ENCODE results near the gene SMARCA2. TPM values are rescaled to one million over a fixed set of nuclear protein-coding genes. Genes with fewer than 3 reads are reported as not detected.

SMARCA2 gene
- polyA plus RNA-seq, 1 donor from 2014 or later, result 150 TPM

DNA sequence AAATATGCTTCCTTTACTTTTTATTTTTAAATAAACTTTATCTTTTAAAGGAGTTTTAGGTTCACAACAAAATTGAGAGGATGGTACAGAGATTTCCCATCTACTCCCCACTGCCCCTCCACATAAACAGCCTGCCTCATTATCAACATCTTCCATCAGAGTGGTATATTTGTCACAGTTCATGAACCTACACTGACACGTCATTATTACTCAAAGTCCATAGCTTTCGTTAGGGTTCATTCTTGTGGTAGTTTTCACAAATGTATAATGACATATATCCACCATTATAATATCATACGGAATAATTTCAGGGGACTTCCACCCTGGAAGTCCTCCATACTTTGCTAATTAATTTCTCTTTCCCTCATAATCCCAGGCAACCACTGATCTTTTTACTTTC lies 204.9 kb downstream of the SMARCA2 start:
- Histone ChIP-seq H4K20me1 (ENCODE audit: insufficient read depth) (no peaks in the 10 kb centered on the region), H3K4me2 (ENCODE audit: low read length) (no peak overlapping the region)
- TF ChIP-seq EZH2 (IDR thresholded peaks at IDR 0.05; ENCODE audit: borderline replicate concordance, insufficient read depth, low read length, poor library complexity, severe bottlenecking) (no peak), MXI1 (conservative IDR thresholded peaks at IDR 0.05; ENCODE audit: poor library complexity, severe bottlenecking) (no peak)
- TF ChIP-seq, protein P1, sequence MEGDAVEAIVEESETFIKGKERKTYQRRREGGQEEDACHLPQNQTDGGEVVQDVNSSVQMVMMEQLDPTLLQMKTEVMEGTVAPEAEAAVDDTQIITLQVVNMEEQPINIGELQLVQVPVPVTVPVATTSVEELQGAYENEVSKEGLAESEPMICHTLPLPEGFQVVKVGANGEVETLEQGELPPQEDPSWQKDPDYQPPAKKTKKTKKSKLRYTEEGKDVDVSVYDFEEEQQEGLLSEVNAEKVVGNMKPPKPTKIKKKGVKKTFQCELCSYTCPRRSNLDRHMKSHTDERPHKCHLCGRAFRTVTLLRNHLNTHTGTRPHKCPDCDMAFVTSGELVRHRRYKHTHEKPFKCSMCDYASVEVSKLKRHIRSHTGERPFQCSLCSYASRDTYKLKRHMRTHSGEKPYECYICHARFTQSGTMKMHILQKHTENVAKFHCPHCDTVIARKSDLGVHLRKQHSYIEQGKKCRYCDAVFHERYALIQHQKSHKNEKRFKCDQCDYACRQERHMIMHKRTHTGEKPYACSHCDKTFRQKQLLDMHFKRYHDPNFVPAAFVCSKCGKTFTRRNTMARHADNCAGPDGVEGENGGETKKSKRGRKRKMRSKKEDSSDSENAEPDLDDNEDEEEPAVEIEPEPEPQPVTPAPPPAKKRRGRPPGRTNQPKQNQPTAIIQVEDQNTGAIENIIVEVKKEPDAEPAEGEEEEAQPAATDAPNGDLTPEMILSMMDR (IDR thresholded peaks at IDR 0.05; ENCODE audit: poor library complexity, severe bottlenecking), result no peak

DNA sequence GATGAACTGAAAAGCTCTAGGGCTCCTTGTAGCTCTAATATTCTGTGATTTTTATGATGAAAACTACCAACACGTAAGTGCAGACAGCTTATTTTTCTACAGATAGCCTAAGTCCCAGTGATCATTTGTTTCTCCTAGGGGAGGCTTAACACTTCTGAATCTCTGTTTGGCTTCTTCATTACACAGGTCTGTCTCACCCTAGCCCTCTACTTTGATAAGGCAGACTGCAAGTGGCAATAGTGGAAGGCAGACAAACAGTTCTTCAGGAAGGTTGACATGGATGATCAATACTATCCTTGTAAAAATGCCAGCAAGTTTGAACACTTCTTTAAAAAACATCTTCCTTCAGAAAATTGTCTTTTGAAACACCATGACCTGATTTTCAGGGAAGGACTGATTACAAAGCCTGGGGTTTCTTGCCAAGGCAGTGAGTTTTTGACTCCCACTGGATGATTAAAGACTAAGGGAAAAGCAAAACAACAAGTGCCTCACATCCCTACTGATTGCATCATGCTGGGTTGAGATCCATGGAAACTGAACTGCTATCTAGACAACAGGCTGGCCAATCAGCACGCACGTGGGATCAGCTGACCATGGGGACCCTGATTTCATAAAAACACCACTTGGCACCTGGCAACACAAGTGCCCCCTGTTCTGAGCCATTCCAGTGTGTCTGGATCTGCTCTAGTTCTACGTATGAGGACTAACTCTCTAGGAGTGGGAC lies 212.2 kb downstream of the SMARCA2 start:
- H3K9me3 ChIP-seq (ENCODE audit: low read length), result no peaks in the 10 kb centered on the region
- TF ChIP-seq, protein P1 (IDR thresholded peaks at IDR 0.05; ENCODE audit: poor library complexity, severe bottlenecking), result no peak
- TF ChIP-seq, protein P2, sequence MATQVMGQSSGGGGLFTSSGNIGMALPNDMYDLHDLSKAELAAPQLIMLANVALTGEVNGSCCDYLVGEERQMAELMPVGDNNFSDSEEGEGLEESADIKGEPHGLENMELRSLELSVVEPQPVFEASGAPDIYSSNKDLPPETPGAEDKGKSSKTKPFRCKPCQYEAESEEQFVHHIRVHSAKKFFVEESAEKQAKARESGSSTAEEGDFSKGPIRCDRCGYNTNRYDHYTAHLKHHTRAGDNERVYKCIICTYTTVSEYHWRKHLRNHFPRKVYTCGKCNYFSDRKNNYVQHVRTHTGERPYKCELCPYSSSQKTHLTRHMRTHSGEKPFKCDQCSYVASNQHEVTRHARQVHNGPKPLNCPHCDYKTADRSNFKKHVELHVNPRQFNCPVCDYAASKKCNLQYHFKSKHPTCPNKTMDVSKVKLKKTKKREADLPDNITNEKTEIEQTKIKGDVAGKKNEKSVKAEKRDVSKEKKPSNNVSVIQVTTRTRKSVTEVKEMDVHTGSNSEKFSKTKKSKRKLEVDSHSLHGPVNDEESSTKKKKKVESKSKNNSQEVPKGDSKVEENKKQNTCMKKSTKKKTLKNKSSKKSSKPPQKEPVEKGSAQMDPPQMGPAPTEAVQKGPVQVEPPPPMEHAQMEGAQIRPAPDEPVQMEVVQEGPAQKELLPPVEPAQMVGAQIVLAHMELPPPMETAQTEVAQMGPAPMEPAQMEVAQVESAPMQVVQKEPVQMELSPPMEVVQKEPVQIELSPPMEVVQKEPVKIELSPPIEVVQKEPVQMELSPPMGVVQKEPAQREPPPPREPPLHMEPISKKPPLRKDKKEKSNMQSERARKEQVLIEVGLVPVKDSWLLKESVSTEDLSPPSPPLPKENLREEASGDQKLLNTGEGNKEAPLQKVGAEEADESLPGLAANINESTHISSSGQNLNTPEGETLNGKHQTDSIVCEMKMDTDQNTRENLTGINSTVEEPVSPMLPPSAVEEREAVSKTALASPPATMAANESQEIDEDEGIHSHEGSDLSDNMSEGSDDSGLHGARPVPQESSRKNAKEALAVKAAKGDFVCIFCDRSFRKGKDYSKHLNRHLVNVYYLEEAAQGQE (IDR thresholded peaks at IDR 0.05; ENCODE audit: borderline replicate concordance), result no peak
- TF ChIP-seq MXI1 (conservative IDR thresholded peaks at IDR 0.05; ENCODE audit: poor library complexity, severe bottlenecking), result no peak
- no peak for TF ChIP-seq SMC3 (conservative IDR thresholded peaks at IDR 0.05; ENCODE audit: poor library complexity)
- no peak for TF ChIP-seq EP300 (conservative IDR thresholded peaks at IDR 0.05; ENCODE audit: poor library complexity, severe bottlenecking)
- no peak for TF ChIP-seq EZH2 (IDR thresholded peaks at IDR 0.05; ENCODE audit: borderline replicate concordance, insufficient read depth, low read length, poor library complexity, severe bottlenecking)
- no peak for TF ChIP-seq TAF1 (IDR thresholded peaks at IDR 0.05; ENCODE audit: low read depth)
- no peak for TF ChIP-seq POLR2AphosphoS5 (IDR thresholded peaks at IDR 0.05)
- no peak for TF ChIP-seq RAD21 (conservative IDR thresholded peaks at IDR 0.05)
- no peak overlapping the region for H3K4me3 ChIP-seq (ENCODE audit: low read length)
- H3K9ac ChIP-seq (ENCODE audit: low read length), result no peak overlapping the region
- no peaks in the 10 kb centered on the region for H3K79me2 ChIP-seq (replicated peaks; ENCODE audit: insufficient read depth, low read length)
- H3F3A ChIP-seq (ENCODE audit: insufficient read depth, low read length, poor library complexity, severe bottlenecking), result no peaks in the 10 kb centered on the region
- no peak overlapping the region for H3K27ac ChIP-seq (ENCODE audit: low read length)
- H3K27me3 ChIP-seq (ENCODE audit: insufficient read depth, low read depth, low read length), result no peaks in the 10 kb centered on the region
- no peak overlapping the region for H2AFZ ChIP-seq (ENCODE audit: low read depth, low read length)
- H3K9me2 ChIP-seq (ENCODE audit: insufficient read depth, low read length), result no peaks in the 10 kb centered on the region
- H4K20me1 ChIP-seq (ENCODE audit: insufficient read depth), result no peaks in the 10 kb centered on the region
- H3K36me3 ChIP-seq (ENCODE audit: insufficient read depth, low read length), result no peaks in the 10 kb centered on the region
- H3K4me2 ChIP-seq (ENCODE audit: low read length), result no peak overlapping the region

More for the DNA sequence above, 204.9 kb downstream of the SMARCA2 start:
- Histone ChIP-seq H3K4me3 (ENCODE audit: low read length) (no peak overlapping the region), H3K27me3 (ENCODE audit: insufficient read depth, low read depth, low read length) (no peaks in the 10 kb centered on the region), H3K79me2 (replicated peaks; ENCODE audit: insufficient read depth, low read length) (no peaks in the 10 kb centered on the region), H3K27ac (ENCODE audit: low read length) (no peak overlapping the region), H3K36me3 (ENCODE audit: insufficient read depth, low read length) (no peaks in the 10 kb centered on the region), H3K9ac (ENCODE audit: low read length) (no peak overlapping the region), H2AFZ (ENCODE audit: low read depth, low read length) (no peak overlapping the region), H3K9me3 (ENCODE audit: low read length) (no peaks in the 10 kb centered on the region), H3K9me2 (ENCODE audit: insufficient read depth, low read length) (no peaks in the 10 kb centered on the region), H3F3A (ENCODE audit: insufficient read depth, low read length, poor library complexity, severe bottlenecking) (no peaks in the 10 kb centered on the region)
